VCaP (cell line): ENCODE data around the gene ZEB2.

Experiments used
- H3K27ac ChIP-seq: fragments of 450-650 bp; 2 replicates; pipeline ENCODE4 v1.5.1; 2017
- TF ChIP-seq, protein P1 (sequence below): fragments of 450-650 bp; conservative IDR thresholded peaks from 2 replicates; pipeline ENCODE4 v1.5.1; 2017; ENCODE audit warnings: mild to moderate bottlenecking, moderate library complexity

The ZEB2 gene

DNA sequence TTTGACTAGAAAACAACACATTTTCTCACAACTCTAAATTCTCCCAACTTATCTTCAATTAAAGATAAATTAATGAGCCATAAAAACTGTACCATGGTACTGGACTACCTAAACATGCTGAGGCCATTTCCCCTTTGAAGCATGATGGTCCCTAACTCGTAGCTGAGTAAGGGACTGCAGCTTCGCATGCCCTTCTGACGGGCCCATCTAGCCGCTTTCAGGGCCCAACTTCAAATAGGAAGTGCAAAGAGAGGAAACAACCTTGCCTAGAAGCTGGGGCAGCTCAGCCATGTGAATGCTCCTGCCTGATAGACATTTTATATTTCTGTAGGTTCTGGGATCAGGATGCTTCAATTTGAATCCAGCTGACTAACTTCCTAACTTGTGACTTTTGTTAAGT lies 72.4 kb downstream of the ZEB2 start:
- TF ChIP-seq, protein P1, sequence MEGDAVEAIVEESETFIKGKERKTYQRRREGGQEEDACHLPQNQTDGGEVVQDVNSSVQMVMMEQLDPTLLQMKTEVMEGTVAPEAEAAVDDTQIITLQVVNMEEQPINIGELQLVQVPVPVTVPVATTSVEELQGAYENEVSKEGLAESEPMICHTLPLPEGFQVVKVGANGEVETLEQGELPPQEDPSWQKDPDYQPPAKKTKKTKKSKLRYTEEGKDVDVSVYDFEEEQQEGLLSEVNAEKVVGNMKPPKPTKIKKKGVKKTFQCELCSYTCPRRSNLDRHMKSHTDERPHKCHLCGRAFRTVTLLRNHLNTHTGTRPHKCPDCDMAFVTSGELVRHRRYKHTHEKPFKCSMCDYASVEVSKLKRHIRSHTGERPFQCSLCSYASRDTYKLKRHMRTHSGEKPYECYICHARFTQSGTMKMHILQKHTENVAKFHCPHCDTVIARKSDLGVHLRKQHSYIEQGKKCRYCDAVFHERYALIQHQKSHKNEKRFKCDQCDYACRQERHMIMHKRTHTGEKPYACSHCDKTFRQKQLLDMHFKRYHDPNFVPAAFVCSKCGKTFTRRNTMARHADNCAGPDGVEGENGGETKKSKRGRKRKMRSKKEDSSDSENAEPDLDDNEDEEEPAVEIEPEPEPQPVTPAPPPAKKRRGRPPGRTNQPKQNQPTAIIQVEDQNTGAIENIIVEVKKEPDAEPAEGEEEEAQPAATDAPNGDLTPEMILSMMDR = no peak
- H3K27ac ChIP-seq = no peak overlapping the region

DNA sequence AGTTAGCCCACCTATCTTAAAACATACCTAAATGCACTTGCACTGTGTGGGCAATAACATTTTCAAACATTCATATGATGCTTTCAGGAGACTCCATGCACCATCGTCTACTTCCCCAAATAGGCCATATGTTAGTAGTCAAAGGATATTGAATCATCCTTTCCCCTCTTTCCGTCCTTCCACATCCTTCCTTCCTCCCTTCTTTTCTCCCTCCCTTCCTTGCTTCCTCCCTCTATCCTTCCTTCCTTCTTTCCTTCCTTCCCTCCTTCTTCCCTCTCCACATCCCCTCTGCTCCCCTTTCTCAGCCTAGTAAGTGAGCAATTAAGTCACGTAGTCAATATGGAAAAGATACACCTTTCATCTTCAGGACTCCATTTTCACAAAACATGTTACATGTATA lies 73.8 kb downstream of the ZEB2 start:
- TF ChIP-seq, protein P1 = no peak

DNA sequence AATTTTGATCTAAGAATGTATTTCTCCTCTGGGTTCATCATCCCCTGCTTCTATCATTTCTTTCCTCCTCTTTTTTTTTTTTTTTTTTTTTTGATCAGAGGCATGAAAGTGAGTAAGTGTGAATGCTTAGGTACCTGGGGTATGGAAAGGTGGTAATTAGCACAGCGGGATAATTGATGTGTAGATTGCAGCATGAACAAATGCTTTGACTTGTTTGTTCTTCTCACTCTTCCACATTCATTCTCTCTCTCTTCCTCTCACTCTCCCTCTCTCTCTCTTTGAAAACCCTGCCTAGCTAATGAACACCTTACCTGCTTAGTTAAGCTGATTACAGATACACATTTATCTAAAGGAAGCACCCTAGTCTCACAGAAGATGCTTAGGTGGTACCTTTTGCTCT lies 74.7 kb downstream of the ZEB2 start:
- TF ChIP-seq, protein P1 = no peak
- H3K27ac ChIP-seq = no peak overlapping the region

More for the DNA sequence above, 73.8 kb downstream of the ZEB2 start:
- no peak overlapping the region for H3K27ac ChIP-seq

DNA sequence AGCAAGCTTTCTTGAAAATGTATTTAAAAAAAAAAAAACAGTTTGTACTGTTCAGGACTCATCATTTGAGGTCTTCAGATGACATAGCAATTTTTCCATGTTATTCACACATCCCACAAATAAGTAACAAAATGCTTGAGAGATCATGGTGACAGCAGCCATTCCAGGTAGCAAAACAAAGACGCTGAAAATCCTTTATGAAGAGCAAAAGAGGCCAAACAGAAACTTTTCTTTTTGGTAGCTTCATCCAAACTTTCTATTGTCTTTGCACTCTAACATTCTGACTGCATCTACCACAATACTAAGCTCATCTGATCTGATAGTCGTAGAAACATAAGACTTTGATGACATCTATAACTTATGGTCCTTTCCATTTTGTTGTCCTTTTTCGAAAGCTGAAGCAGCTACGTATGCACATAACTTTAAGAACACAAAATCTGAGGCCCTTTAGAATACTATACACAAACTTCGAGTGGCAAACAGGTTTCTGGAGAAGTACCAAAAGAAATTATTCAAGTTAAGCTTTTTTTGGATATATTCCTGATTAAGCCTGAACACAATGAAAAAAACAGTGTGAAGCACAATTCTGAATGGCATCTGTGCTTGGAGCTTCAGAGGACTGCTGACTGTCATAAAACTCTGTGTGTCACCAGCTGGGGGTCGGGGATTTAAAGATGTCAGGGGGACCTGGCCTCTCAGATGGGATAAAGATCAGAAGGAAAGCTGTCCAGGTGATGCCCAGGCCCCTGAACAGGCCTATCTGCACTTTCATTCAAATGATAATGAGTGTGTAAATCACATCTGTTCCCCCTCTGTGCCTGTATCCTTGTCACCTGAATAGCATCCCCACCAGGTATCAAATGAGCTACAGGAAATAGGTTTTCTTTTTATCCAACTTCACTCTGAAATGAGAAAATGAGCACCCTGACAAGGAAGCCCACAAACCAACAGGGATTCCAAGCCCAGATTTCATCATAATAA lies 75.8 kb downstream of the ZEB2 start:
- TF ChIP-seq, protein P1 = no peak
- no peak overlapping the region for H3K27ac ChIP-seq

DNA sequence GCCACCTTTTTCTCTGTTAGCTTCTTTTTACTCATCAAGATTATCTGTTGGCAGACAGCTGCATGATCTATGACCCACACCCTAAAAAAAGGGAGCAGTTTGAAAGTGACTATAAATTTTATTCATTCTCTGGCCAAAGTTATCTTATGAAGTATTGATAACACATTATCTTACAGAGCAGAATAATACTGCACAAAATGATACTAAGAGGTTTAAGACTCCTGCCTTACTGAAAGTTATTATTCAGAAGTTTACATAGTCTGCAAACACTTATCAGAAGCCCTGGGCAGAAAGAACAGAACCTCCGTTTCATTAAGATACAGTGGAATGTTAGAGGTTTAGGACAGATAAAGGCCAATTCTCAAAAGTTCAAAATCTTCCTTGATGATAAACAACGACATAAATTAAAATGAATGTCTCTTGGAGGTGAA lies 78.2 kb downstream of the ZEB2 start:
- H3K27ac ChIP-seq = no peak overlapping the region
- TF ChIP-seq, protein P1 = no peak

DNA sequence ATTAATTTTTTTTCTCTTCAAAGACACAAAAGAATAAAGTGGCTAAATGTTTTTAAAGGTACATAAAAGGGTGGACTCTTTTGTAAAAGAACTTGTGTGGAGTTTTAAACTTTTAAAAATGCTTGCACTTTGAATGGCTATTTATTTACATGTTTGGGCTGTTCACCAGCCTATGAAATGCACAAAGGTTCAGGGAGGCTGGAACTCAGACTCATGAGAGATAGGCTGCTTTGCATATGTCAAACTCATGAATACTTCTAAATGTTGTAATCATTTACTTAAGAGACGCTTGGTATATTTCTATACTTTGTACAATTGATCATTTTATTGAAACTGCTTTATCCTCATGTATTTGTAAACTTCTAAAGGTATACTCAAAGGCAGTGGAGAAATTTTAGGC lies 79.9 kb downstream of the ZEB2 start:
- TF ChIP-seq, protein P1 = no peak
- H3K27ac ChIP-seq = no peak overlapping the region

DNA sequence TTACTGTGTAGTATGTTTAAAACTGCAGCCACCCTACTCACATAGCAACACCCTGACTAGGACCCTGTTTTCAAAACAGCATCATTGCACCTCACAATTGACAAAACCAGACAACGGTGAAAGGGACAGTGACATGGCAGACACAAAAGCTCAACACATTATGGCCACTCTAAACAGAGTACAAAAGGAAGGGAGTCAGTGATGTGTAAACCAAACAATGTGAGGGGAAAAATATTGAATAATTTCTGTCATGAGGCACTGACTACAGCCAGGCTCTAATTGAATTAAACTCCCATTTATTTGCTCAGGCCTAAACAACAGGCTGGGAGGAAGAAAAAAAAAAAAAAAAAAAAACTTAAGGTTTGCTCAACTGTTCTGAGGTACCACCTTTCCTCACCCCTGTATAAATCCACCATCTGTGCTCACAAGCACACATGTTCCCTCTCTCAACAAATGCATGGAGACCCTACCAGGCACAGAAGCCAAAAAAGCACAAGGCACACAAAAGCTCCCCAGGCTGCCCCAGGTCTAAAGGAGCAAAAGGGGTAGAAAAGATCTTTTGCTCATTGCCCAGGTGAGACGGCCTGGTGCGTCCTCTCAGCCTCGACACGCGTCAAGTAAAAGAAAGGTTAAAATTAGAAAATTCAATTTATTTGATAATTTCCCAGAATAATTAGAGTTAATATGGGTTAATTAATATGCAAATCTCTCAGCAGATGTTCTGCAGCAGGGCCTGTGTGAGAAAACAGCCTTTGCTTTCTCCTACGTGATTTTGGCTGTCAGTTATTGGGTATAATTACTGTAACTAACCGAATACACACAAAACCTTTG lies 80.9 kb downstream of the ZEB2 start:
- no peak overlapping the region for H3K27ac ChIP-seq
- TF ChIP-seq, protein P1 = no peak
